Left colon (tissue), 2 donors: ENCODE data around the gene TRIM16. TPM values are rescaled to one million over a fixed set of nuclear protein-coding genes. Genes with fewer than 3 reads are reported as not detected.
"Not testable (repeated sequence)": the region's sequence is repeated elsewhere in the genome, so short reads cannot be mapped to it uniquely, and the experiment has no call there.

ENCODE experiments used
- ATAC-seq: fragments of 200-7000 bp; cut with Tn5 transposase; one replicate; pipeline ENCODE4 v1.9.1; 2020; ENCODE audit warnings: mild to moderate bottlenecking, moderate library complexity
- DNase-seq, 2 donors: peaks; one replicate each; pipeline ENCODE4 v3.0.0-alpha.2; 2020
- intact Hi-C, 2 donors: fragments of 100-400 bp; cut with DNase I in 1 of 2; cut with micrococcal nuclease in 1 of 2; formaldehyde crosslinking; loops; one replicate each; pipeline versions ENCODE4 v1.11.2 to v1.14.0; 2022; cut with DNase I, micrococcal nuclease
- total RNA-seq, 2 donors: library from RNA; stranded (reverse); fragmentation: NEBNext Ultra II Directional; extraction: Animal tissue kit (Norgen Biotek cat#: 25700); gene quantifications; one replicate each; pipeline ENCODE4 v1.2.1, GENCODE V29; 2021
- donor health status: DM: no; HTN: no; CAD: no.
- donor health status: DM: yes; HTN: yes; CAD: no.

TRIM16 gene
- total RNA-seq, 2 donors from 2014 or later, result 22.5 to 26.0 TPM

GRCh38 chr17:15662681-15663080 lies 21.4 kb downstream of the TRIM16 start:
- intact Hi-C loops, result no loop called here
- no peak for ATAC-seq
- DNase-seq, result no peak

DNA sequence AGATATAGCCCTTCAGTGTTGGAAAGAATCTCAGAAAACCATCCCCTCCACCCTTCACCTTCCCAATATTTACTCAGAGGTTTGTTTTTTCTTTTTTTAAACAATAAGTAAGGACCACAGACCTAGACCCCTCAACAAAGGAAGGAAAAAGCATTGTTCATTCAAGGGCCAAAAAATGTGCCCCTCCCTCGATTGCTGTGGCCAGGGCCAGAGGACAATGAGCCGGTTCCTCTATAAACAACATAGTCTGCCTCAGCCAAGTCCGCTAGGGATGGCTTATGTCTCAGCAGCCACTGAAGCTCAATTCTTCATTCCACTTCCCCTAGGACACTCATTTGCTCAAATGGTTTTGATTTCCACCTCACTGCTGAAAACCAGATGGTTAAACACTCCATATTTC lies 24.0 kb downstream of the TRIM16 start:
- ATAC-seq, result no peak
- no peak for DNase-seq
- intact Hi-C loops, result no loop called here

GRCh38 chr17:15659663-15660062 lies 24.4 kb downstream of the TRIM16 start:
- ATAC-seq (no peak), DNase-seq (no peak)
- intact Hi-C loops, result no loop called here

GRCh38 chr17:15659236-15659635 lies 24.9 kb downstream of the TRIM16 start:
- DNase-seq (no peak), ATAC-seq (no peak)
- intact Hi-C loops, result no loop called here

DNA sequence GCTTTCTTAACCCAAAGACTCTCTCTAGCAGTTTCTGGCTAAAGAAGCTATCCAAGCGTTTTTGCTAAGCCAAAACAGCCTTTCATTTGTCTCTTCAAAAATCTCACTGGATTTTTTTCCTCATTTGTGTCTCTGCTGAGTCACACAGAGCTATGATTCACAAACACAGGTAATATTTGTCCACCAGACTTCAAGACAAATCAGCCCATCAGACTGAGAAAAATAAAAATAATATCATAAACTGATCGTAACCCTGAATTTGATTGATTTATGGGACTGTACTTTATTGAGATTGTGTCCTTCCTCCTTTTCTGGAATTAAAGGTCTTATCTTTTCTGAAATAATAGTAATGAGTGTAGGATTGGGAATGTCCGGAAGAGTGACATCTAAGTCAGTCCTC lies 25.8 kb downstream of the TRIM16 start:
- no peak for DNase-seq
- intact Hi-C loops, result no loop called here
- no peak for ATAC-seq

- intact Hi-C loops, result no loop called here
- no peak for ATAC-seq
Measured at GRCh38 chr17:15657868-15658267, 26.2 kb downstream of the TRIM16 start.

GRCh38 chr17:15654886-15655561 lies 29.1 kb downstream of the TRIM16 start:
- ATAC-seq, result no peak
- intact Hi-C loops, result no loop called here
- DNase-seq, result no peak

More at GRCh38 chr17:15657868-15658267, 26.2 kb downstream of the TRIM16 start:
- DNase-seq, result no peak

GRCh38 chr17:15654401-15654800 lies 29.7 kb downstream of the TRIM16 start:
- intact Hi-C loops, ATAC-seq, DNase-seq: not testable (repeated sequence)

DNA sequence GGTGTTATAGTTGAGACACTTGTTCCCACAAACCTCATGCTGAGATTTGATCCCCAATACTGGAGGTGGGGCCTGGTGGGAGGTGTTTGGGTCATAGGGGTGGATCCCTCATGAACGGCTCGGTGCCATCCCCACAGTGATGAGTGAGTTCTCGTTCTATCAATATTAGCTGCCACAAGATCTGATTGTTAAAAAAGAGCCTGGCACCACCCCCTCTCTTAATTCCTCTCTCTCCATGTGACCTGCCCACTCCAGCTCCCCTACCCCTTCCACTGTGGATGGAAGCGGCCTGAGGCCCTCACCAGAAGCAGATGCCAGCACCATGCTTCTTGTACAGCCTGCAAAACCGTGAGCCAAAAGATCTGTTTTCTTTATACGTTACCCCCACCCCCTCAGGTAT lies 31.2 kb downstream of the TRIM16 start:
- no peak for ATAC-seq
- intact Hi-C loops, result no loop called here

DNA sequence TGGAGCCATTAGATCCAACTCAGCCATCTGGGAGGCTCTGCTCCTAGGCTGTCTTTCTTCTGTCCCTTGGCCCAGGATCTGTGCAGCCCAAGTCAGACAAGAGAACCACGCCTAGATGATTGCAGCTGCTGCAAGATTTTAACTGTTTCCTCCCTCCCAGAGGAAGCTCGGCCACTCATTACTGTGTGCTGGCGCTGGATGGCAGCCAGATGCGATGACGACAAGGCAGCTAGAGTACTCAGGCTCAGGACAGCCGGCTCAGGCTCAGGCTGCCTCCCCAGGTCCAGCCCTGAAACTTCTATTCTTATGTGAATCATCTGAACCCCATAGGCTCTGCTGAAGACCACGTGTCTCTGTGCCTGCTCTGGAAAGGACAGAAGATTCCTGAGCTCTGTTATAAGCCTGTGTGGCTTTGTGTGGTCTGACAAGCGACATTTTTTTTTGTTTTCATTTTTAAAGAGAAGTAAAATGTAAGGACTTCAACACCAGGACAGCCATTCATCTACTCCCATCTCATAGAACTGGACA lies 32.5 kb downstream of the TRIM16 start:
- intact Hi-C loops, result no loop called here
- peak; percentile 95 to 97 for DNase-seq
- peak; percentile 88 for ATAC-seq

More for the DNA sequence above, 31.2 kb downstream of the TRIM16 start:
- no peak for DNase-seq

- peak in 1 of 2 donors; percentile 45 for DNase-seq
- intact Hi-C loops, result no loop called here
- ATAC-seq, result peak; percentile 29
Measured at GRCh38 chr17:15650741-15651582, 33.1 kb downstream of the TRIM16 start.

GRCh38 chr17:15649861-15650421 lies 34.2 kb downstream of the TRIM16 start:
- DNase-seq, result peak; percentile 65 to 81
- intact Hi-C loops, result no loop called here
- ATAC-seq, result peak; percentile 53

DNA sequence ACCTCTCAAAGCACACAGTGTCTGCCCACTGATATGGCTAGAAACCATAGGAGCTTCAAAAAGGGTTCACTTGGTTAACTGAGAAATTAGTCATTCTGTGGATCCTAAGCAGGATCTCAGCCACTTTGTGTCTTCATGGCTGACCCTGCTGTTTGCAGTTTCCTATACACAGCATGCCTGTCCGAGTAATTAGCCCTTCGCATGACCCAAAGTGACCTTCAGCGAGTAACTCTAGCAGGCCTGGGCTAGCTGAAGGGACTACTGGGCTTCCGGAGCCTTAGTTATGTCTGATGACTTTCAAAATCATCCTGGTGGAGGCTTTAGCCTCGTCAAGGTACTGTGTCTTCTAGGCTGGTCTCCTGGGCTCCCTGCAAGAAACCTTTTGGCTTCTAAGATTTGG lies 35.7 kb downstream of the TRIM16 start:
- intact Hi-C loops, result no loop called here
- ATAC-seq (no peak), DNase-seq (no peak)

DNA sequence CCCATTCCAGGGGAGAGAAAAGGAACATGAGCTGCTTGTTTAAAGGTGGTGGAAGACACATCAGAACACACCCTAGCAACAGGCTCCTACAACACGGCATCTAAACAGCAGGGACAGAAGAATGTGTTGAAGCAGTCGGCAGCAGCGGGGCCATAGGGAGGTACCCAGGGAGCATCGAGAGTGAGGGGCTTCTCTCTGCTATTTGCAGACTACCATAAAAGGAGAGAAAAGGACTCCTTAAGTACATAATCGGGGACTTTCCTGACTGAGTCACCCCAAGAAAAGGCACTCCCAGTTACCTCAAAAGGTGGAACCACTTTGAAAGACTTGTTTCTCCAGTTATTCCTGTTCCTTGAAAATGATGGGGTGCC lies 38.2 kb downstream of the TRIM16 start:
- intact Hi-C loops, DNase-seq: not testable (repeated sequence)
- ATAC-seq, result peak; percentile 27

DNA sequence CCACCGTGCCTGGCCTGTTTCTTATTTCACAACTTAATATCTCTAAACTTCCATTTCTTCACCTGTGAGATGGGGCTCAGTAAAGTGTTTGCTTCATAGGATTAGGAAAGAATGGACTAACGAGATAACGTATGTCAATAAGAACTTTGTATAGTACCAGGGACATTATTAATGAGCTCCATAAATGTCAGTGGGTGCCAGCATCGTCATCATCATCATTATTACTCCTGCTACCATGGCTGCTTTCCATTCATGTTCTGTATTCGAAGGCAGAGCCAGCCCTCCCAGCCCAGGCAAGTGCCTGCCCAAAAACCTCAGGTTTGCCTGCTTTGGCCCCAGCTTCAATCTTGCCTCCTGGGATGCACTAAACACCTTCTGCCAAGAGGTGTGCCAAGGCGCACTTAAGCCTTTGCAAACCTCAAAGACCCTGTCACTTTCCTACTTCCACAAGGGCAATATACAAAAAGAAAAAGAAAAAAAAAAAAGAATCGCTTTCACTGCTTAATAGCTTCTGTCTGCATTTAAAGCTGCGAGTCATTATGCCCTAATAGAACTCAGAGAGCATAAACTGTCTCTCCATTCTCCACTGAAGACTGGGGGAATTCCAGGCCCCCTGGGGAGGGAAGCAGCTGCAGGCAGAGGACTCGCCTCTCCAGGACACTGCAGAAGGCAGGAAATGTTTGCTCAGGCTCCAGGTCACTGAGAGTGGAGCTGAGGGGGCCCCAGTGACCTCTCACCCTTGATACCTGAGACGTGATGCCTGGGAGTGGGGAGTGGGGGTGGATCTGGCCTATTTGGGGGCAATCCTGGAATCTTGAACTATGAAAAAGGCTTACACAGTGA lies 38.8 kb downstream of the TRIM16 start:
- ATAC-seq, DNase-seq, intact Hi-C loops: not testable (repeated sequence)

- ATAC-seq, DNase-seq, intact Hi-C loops: not testable (repeated sequence)
Measured at GRCh38 chr17:15642505-15643251, 41.4 kb downstream of the TRIM16 start.

GRCh38 chr17:15642014-15642413 lies 42.1 kb downstream of the TRIM16 start:
- ATAC-seq, intact Hi-C loops, DNase-seq: not testable (repeated sequence)

GRCh38 chr17:15630930-15631453 lies 53.1 kb downstream of the TRIM16 start:
- DNase-seq, intact Hi-C loops, ATAC-seq: not testable (repeated sequence)
